ENCODE results near the gene MAMSTR.
"Not testable (repeated sequence)": the region's sequence is repeated elsewhere in the genome, so short reads cannot be mapped to it uniquely, and the experiment has no call there.

Gene MAMSTR, protein sequence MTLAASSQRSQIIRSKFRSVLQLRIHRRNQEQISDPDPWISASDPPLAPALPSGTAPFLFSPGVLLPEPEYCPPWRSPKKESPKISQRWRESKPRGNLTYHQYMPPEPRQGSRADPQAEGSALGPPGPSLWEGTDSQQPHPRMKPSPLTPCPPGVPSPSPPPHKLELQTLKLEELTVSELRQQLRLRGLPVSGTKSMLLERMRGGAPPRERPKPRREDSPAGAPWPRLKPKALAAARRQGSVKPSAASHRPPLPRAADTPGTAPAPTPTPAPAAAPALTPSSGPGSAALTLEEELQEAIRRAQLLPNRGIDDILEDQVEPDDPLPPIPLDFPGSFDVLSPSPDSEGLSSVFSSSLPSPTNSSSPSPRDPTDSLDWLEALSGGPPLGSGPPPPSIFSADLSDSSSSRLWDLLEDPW

DNA sequence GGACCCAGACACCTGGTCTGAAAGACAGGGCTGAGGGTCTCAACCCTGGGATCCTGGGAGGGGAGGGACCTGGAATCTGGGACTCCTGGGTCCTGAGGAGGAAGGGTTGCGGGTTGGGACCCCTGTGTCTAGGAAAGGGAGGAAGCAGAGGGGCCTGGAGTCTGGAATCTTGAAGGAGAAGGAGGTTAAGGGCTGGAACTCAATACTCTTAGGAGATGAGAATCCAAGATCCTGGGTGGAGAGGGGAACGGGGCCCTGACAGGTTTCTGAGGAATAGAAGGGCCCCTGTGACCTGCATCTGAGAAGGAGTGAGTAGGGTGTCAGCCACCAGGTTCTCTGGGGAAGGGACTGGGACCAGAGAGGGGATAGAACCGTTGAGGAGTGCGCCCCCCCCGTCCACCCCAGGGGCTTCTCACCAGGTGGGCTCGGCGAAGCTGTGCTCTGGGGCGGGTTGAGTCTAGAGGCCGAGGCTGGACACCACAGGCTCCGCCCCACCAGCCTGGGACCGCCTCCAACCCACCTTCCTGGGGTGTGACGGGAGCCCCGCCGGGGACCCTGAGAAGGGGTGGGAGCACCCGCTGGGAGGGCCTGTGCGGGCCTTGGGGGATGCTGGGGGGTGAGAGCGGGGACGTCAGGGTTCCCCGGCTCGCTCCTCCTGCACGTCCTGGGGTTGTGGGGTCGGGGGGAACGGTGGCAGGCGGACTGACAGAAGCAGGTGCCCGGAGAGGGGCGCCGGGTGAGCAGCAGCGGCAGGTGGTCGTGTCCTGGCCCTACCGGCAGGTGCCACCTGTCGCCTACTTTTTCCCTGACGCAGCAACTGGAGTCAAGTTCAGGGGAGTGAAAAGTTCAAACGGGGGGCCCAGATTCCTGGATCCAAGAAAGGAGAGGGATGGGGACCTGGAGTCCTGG lies at the start of gene MAMSTR:
Gene MAMSTR (minus strand): TSS at position 463 of the 909 bp plus-strand sequence. CDS start 694 bp downstream, outside the sequence.
- no peak for DNase-seq

GRCh38 chr19:48768994-48769713 lies 49.6 kb upstream of the MAMSTR start:
- no peak for DNase-seq

DNA sequence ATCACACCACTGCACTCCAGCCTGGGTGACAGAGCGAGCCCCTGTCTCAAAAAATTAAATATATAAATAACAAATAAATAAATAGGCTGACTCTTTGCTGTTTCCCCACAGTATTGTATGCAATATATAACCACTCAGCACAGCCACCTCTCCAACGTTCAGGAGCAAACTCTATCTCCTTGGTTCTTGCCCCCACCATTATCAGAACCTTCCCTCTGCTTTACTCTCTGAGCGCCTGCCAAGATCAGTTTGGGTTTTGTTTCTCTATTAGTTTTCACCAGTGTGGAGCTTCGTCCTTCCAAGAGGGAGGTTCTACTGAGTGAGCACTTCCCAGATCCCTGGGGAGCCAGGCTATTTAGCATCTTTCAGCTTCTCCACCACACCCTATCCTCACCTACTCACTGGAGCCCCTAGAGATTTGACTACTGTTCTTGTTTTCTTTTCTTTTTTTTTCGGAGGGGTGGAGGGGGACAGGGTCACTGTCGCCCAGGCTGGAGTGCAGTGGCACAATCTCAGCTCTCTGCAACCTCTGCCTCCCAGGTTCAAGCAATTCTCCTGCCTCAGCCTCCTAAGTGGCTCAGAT lies 48.7 kb upstream of the MAMSTR start:
- DNase-seq, result not testable (repeated sequence)

DNA sequence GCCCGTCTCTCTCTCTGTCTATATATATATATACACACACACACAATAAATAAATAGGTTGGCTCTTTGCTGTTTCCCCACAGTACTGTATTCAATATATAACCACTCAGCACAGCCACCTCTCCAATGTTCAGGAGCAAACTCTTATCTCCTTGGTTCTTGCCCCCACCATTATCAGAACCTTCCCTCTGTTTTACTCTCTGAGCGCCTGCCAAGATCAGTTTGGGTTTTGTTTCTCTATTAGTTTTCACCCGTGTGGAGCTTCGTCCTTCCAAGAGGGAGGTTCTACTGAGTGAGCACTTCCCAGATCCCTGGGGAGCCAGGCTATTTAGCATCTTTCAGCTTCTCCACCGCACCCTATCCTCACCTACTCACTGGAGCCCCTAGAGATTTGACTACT lies 46.3 kb upstream of the MAMSTR start:
- not testable (repeated sequence) for DNase-seq

DNA sequence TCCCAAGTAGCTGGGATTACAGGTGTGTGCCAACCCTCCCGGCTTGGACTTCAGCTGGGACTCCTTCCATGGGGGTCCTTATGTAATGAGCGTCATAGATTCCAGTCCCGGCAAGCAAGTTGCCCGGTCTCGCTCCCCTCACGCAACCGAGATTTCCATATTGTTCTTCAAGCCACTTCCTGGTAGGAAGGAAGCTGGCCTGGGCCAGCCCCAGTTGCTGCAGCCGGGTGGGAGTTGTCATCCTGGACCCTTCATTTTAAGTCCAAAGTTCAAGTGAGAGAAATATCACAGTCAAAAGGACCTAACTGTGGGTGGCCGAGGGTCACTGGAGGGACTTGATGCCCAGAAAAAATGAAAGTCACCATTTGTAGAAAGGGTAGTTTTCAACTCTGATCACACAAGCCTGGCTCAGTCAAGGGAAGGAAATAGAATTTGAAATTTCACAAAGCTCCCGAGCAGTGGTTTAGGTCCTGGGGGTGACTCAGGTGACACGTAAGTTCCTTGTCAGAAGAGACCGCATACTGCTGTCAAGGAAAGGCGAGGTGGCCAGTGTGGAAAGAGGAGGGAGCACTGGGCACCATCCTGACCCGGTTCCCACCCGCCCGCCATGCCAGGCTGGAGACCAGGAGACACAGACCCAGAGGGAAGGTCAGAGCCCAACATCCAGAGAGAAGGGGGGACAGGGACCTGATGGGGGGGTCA lies 41.1 kb upstream of the MAMSTR start:
- DNase-seq, result no peak

GRCh38 chr19:48757741-48758144 lies 38.2 kb upstream of the MAMSTR start:
- DNase-seq, result no peak

DNA sequence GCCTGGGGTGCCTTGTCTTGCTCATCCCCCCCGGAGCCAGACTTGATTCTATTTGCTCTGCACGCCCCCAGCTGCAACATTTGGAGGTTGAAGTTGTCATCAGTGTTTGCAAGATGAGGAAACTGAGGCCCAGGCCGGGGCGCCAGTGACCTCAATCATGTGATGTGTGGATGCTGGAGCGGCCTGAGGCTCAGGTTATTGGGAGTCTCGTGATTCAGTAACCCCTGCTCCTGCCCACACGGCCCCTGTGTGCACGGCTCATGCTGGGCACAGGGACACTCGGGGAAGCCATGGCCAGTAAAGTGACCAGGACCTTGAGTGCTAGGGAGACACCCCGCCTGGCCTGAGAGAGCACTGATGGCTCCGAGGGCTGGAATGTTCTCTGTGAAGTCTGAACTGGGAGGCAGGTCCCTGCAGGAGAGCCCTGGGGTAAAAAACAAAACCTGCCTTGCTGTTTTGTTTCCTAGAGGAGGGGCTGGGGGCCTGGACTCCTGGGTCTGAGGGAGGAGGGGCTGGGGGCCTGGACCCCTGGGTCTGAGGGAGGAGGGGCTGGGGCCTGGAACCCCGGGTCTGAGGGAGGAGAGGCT lies 37.7 kb upstream of the MAMSTR start:
- no peak for DNase-seq

DNA sequence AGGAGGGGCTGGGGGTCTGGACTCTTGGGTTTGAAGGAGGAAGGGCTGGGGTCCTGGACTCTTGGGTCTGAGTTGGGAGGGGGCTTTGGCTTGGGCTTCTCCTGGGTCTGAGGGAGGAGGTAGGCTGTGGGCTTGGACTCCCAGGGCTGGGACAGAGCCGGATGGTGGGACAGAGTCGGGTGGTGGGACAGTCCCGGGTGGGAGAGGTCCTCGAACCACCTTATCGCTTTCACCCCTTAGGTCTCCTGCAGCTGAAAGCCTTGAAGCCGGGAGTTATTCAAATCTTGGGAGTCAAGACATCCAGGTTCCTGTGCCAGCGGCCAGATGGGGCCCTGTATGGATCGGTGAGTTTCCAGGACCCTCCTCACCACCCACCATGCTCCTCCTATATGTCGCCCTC lies 37.2 kb upstream of the MAMSTR start:
- DNase-seq, result no peak

GRCh38 chr19:48756212-48756611 lies 36.7 kb upstream of the MAMSTR start:
- no peak for DNase-seq

DNA sequence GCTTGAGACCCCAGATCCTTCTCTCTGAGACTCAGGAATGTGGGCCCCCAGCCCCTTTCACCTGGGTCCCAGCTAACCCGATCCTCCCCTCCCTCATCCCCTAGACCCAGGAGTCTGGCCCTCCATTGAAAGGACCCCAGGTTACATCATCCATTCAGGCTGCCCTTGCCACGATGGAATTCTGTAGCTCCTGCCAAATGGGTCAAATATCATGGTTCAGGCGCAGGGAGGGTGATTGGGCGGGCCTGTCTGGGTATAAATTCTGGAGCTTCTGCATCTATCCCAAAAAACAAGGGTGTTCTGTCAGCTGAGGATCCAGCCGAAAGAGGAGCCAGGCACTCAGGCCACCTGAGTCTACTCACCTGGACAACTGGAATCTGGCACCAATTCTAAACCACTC lies 36.3 kb upstream of the MAMSTR start:
- no peak for DNase-seq

- no peak for DNase-seq
Observed at GRCh38 chr19:48755084-48755641, 35.6 kb upstream of the MAMSTR start, which contains the start of gene FGF21. TSS of gene FGF21 (plus strand) at chr19:48755524. CDS start at chr19:48756237, 713 bp downstream.

- no peak for DNase-seq
Observed at GRCh38 chr19:48752496-48753365, 33.2 kb upstream of the MAMSTR start, which contains the start of gene FUT1. TSS of gene FUT1 (minus strand) at chr19:48752641. CDS start at chr19:48751281, 1,360 bp downstream.

DNA sequence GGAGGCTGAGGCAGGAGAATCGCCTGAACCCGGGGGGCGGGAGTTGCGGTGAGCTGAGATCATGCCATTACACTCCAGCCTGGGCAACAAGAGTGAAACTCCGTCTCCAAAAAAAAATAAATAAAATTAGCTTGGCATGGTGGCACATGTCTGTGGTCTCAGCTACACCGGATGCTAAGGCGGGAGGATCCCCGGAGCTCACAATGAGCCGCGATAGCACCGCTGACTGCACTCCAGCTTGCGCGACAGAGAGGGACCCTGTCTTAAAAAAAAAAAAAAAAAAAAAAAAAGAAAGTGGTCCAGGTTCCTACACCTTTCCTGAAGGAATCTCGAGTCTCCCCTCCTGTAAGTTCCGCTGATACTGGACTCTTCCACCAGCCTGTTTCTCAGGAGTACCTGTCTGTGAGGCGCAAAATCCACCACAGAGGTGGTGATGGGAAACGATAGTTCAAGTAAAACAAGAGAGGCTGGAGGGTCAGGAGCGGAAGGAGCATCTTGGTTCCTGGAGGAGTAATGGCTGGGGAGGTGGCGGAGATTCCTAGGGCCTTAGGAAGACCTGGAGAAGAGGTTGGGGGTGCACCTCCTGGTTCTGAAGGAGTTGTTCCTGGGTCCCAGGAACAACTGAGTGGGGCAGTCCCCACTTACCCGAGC lies 32.4 kb upstream of the MAMSTR start:
- DNase-seq, result no peak

GRCh38 chr19:48750771-48751504 lies 31.4 kb upstream of the MAMSTR start:
- DNase-seq, result no peak

GRCh38 chr19:48750351-48750750 lies 30.8 kb upstream of the MAMSTR start:
- DNase-seq, result no peak

DNA sequence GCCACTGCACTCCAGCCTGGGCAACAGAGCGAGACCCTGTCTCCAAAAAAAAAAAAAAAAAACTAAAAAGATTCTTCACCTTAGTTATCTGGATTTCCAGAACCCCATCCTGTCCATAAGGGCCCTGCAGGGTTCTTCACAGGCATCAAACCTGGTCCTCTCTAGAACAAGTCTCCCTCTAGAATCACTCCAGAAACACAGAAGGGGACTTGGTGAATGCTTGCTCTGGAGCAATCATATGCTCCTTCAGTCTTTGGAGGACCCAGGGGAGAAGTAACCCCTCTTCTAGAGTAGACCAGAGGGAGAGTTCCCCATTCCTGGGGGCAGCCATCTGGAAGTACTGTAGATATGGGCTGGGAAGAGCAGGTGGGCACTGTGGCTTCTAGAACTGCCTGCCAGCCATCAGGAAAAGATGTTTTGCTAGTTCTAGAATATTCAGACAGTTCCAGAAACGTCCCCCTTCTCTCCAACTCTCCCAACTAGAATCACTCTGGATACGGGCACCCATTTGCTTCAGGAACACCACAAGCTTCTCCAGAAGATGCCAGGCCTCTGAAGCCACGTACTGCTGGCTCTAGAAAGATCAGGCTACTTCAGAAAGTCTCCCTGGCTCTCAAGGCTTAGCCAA lies 30.2 kb upstream of the MAMSTR start:
- DNase-seq, result no peak

Data from hypothalamus (tissue), 51 donors.